CD4-positive, alpha-beta T cell treated with Interferon alpha-2 for 1 hour (primary cell): ENCODE results near the gene GRAMD1B.
A peak's percentile ranks its signal among the peaks of the same experiment; 100 is the strongest.
"Not testable (repeated sequence)": the region's sequence is repeated elsewhere in the genome, so short reads cannot be mapped to it uniquely, and the experiment has no call there.

Experiments
- DNase-seq, 2 donors: peaks; one replicate each; pipeline ENCODE4 v3.0.0-alpha.2; 2020 to 2022

Gene GRAMD1B

DNA sequence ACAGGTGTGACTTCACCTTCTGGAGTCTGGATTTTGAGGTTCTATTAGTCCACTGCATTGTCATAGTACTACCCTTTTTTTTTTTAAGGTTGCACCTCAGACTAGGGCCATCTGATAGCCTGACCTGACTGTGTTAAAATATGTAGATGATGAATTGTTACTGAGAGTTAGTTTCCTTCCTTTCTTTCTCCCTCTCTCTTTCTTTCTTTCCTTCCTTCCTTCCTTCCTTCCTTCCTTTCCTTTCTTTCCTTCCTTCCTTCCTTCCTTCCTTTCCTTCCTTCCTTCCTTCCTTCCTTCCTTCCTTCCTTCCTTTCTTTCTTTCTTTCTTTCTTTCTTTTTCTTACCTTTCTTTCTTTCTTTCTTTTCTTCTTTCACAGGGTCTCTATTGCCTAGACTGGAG, 83.2 kb downstream of the GRAMD1B start:
- not testable (repeated sequence) for DNase-seq

DNA sequence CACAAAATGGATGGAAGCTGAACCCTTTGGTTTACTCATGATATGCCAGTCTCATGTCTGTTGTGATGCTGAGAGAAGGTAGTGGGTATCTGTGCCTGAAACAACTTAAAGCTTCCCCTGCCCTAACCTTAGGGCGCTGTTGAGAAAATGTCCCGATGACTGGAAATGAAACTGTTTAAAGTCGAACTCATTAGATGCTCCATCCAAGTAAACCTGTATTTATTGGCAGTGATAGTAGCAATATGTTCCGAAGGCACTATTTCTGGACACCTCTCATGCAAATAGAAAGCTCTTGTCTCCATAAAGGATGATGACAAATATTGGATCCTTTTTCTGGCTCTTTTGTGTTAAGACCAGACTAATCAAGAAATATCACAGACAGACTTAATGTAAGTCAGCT, 86.2 kb downstream of the GRAMD1B start:
- no peak for DNase-seq

DNA sequence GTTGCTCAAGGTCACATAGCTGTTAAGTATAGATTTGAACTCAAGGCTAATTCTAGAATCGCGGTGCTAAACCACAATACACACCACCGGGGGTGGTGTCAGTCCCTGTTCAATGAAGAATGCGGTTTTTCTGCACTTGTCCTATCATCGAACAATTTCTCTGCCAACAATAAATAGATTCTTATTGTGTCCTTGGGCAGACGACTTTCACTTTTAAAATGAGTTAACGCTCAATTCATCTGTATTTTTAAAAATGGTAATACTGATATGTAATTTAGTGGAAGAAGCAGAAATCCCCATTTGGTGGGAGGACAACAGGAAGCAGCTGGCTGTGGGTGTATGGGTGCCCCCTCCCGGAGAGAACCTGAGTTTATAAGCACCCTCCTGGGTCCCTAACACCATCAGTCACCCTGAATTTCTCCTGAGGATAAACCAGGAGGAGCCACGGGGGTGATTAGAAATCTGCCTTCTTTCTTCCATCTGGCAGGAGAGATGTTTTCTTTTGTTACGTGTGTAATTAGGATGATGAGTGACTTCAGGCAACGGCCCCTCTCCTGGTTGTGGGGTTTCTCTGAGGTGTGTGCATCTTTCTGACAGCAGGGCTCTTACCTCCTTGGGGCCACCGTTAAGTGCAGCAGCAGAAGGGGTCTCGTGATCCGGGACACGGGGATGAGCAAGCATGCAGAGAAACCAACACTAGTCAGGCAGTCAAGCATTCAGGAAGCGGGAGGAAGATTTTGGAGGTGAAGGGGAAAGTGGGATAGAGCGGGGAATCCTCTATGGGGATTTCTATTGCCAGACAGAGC, 87.7 kb downstream of the GRAMD1B start:
- DNase-seq, result peak in 1 of 2 donors; percentile 5

DNA sequence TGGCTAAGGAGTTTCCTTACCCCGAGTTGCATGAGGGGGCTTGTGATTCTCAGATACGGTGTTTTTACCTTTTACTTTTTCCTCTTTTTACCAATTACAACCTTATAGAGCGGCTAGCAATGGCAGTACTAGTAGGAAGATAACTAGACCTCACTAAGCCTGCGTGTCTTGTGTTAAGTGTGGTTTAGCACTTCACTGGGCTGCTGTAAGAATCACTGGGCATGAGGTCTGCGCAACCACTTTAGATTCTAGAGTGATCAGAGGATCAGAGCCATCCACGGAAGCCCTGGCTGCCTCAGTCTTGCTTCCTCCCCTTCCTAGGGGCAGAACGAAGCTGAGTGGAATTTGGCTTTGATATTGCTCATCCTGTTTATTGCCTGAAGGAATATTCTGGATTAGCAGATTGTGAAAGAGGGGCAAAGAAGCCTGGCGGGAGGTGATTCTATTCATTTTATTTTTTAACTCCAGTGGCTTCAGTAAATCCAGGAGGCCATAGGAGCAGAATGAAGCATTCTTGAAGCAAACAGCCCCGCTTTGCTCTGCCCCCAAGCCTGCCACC, 88.5 kb downstream of the GRAMD1B start:
- DNase-seq, result no peak

DNA sequence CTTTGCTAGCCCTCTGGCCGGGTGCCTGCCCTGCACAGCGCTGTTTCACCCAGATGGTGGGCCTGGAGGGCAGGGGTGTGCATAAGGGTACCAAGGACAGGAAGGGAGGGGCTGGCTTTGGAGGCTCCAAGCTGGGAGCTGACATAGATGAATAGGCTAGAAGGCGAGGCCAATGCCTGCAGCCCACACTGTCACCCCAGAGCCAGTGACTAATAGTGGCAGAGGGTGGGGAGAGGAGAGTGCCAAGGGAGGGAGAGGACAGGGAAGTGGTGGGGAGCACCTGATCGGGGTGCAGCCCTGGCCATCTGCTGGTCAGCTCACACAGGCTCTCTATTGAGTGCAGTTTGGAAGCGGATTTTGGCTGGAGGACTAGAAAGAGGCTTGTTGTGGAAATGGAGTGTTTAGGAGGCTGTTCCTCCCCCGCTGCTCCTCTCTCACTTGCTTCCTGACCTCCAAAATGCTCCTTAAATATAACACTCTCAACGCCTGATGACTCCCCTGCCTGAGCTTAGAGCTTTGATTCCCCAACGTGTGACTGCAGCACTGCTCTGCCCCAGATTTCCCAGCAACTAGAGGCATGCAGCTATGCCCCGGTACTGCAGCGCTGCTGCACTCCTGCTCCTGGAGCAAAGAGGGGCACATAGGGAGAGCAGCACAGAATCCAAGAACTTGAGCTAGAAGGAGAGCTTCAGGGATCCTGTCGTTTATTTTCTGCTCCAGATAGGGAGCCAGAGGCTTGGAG, 89.2 kb downstream of the GRAMD1B start:
- no peak for DNase-seq

DNA sequence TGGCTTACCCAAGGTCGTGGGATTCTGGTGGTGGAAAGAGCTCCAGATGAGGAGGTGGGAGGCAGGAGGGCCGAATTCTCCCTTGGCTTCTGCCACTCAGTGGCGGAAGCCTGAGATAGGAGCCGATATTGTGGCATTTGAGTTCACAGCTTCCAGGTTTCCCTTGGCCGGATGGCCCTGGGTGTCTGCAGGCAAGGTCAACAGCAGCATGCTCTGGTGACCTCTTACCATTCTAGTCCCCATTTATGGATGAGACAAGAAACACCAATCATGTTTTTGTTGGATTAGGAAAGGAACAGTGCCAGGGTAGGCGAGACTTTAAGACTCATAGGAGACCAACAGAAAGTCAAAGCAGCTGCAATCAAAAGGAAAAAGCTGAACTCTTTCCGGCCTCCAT, 89.7 kb downstream of the GRAMD1B start:
- DNase-seq, result no peak

DNA sequence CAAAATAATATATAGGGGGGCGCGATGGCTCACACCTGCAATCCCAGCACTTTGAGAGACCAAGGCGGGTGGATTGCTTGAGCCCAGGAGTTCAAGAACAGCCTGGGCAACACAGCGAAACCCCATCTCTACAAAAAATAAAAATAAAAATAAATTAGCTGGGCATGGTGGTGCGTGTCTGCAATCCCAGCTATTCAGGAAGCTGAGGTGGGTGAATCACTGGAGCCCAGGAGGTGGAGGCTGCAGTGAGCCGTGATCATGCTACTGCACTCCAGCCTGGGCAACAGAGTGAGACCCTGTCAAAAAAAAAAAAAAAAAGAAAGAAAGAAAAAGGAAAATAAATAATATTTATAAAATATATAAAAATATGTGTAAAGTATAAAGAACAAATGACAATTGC, 90.4 kb downstream of the GRAMD1B start:
- DNase-seq, result not testable (repeated sequence)

DNA sequence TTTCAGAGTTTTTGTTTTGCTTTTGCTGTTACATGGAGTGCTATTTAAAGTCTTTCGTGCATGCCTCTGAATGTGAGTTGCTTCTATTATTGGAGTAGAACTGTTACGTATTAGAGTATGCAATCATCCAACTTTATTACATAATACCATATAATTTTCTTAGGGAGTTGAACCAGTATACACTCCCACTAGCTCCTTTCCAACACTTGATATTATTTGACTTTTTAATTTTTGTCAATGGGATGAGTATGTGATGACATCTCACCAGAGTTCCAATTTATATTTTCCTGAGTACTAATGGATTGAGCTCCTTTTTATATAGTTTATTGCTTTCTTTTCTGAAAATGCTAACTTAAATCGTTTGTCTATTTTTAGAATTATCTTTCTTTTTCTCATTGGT, 90.9 kb downstream of the GRAMD1B start:
- no peak for DNase-seq

DNA sequence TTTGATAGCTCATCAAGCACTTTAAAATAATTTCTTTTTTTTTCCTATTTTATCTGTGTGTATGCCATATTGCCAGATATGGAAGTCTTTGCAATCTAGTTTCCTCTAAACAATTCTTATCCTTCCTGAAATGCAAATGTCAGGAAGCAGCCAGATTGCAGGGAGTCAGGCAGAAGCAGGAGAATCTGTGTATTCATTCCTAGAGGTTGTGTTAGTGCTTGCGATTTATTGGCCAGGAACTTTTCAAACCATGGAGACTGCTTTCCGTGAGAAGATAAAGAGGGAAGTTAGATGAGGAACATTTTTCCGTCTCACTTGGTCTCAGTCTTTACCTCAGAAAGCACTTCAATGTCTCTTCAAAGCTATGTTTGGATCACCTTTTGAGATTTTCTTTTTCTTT, 91.9 kb downstream of the GRAMD1B start:
- DNase-seq, result no peak

DNA sequence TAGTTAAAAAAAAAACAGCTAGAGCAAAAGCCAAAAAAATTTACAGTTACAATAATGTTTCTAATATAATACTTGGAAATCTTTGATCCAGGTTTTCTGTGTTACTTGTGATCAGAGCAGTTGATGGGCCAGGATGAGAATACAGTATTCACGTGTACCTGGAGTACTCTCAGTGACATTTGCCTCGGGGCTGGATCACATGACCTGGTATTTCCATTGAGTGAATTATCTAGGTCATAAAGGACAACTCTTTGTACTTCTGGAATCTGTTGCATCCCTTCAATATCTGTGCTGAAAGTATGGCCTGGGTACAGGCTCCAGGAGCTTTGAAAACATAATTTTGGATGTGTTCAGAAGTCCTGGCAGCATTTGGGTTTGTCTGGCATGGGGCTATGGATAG, 93.5 kb downstream of the GRAMD1B start:
- DNase-seq, result no peak

DNA sequence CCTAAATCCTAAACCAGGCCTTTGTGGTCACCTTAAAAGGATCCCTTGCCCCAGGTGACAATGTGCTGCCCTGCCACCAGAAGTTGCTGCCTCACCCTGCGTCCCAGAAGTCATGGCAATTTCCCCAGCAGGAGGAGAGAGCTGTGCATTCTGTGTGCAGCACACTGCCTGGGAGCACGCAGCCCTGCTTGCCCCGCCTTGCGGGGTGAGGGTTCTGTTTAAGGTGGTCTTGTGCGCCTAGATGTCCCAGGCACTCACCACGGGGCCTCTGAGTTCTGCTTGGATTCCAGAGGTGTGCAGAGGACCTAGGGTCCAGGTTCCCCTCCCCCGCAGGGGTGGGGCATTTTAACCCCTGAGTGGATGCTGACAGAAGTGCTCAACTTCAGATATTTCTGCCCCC, 95.0 kb downstream of the GRAMD1B start:
- DNase-seq, result no peak

DNA sequence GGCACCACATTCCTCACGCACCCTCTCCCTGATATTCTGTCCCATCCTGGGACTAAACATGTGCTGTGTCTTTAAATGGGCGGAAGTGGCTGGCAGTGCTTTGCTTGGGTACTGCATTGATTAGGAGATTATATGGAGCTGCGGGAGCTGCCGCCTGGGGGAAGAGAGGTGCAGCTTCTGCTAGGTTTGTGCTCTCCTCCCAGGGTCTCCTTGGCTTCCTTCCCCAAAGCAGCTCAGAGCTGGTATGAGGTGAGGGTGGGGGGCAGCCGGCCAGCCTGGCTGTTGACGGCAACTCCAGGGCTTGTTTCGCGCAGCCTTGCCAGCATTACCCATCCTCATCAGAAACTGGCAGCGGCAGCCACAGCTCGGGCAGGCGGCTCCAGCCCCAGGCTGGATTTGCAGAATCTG, 95.4 kb downstream of the GRAMD1B start:
- DNase-seq, result no peak

DNA sequence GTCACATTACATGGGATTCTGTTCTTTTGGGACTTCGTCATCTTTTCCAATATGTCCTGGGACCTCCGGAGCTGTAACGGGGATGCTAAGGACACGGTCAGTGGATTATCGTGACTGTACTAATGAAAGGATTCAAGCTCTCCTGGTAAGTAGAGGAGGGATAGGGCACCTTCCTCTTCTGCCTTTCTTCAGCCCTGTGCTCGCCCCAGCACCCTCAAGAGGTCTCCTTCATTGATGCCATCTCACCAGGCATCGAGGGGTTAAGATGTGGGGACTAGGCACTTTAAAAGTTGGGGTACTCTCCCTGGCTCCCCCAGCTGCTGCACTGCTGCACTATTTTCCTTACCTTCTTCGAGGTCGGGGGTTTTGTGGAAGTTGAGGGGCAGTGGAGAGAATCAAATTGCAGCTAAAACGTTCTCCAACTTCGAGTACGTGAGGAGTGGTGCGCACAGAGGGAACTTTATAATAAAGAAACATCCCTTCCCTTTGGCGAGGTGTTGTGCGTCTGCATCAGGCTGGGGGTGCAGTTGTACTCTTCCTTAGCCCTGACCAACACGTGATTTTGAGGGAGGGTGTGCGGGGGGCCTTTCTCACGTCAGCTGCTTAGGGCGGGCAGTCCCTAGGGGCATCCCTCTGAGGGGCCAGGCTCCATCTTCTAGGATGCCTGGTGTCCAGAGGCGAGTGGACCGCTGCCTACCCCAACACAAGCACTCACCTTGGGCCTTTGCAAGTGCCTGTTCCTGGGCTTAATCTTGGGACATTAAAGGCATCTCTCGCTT, 96.1 kb downstream of the GRAMD1B start:
- no peak for DNase-seq

DNA sequence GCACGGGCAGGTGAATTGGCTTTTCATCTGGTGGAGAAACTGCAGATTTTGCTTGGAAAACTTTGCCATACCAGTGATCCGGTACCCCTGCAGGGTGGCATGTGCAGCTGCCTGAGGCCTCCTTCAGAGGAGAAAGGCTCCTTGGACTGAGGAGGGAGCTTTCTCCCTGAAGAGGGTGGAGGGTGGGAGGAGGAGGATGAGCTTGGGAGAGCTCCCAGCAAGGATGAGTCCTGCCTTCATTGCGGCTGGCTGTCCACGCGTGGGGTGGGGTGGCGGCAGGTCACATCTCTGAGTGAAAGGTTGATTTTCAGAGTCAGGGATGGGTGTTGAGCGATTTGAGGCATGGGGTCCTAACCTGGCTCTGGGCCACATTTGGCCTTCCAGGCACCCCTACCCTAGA, 96.8 kb downstream of the GRAMD1B start:
- DNase-seq, result no peak

DNA sequence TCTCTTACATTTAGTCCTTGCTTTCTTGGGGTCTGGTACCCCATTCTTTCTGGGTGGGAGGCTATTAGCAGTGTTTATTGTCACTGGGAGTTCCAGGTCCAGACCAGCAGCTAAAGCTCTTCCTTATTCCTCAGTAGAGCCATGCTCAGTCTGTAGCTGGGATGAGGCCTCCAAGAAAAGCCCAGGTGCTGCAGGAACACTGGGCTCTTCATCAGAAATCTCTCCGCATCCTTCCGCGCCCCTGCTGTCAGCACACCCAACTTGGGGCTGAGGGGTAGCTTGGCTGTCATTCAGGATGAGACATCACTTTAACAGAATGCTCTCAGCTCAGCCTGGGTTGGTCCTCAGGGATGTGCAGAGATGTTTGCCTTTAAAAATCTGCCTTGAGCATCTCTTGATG, 97.5 kb downstream of the GRAMD1B start:
- no peak for DNase-seq

DNA sequence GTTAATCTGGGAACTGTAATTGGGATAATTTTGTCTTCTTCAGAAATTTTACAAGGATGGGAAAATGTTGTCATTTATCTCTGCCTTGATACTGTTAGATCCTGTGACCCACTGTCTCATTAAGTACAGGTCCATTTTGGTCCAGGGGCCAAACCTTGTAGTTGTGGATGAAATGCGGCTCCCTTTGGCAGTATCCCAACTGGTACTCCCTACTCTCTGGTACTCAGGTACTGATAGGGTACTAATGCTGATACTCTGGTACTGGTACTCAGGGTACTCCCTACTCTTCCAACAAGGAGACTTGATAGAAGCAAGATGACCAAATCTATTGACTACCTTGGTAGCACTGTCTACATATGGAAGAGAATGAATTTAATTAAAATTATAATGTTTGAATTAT, 97.9 kb downstream of the GRAMD1B start:
- no peak for DNase-seq

DNA sequence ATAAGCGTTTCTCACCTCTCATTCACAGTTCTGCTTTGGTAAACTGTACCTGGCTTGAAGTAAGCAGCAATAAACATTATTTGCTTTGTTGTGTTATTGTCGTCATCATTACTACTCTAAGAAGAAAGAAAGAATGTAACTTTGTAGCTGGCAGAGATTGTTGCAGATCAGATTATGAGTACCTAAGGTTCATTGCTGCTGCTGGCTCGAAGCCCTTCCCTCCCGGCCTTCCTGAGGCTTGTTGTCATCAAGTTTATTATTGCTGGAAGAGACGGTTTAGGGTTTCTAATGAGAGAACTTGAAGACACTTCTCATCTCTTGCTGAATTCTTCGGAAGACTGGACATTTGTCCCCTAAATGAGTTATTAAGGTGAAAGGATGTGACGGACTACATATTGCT, 101.3 kb downstream of the GRAMD1B start:
- no peak for DNase-seq

DNA sequence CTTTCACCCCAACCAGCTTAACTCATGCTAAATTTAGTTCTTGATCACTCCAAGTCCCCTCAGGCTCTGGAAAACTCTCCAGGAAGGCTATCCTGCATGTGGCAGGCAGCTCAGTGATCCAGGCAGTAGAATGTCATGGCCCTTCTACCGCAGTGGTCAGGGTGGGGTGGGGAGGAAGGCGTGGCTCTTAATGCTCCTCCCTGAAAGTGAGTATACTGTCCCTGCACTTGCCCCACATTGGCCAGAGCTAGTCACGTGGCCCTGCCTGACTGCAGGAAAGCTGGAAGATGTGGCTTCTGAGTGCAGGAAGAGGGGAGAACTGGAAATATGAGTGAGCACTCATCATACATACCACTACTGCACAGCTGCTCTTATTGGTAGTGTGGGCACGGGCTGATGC, 102.1 kb downstream of the GRAMD1B start:
- no peak for DNase-seq

DNA sequence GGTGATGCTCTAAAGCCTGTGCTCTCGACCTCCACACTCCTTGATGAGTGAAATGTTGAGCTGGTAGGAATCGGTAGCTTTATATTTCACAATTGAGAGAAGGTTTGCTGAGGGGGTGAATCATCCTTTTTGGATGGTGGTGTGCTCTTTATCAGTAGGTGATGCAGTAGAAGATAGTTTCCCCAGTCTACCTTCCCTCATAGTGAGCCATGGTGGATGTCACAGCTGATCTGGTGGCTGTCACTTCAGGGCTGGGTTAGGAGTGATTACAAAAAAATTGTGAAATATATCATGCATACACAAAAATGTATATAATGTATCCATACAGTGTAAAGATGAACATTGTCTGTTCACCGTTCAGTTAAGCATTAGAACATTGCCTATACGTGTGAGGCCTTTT, 105.3 kb downstream of the GRAMD1B start:
- DNase-seq, result no peak

DNA sequence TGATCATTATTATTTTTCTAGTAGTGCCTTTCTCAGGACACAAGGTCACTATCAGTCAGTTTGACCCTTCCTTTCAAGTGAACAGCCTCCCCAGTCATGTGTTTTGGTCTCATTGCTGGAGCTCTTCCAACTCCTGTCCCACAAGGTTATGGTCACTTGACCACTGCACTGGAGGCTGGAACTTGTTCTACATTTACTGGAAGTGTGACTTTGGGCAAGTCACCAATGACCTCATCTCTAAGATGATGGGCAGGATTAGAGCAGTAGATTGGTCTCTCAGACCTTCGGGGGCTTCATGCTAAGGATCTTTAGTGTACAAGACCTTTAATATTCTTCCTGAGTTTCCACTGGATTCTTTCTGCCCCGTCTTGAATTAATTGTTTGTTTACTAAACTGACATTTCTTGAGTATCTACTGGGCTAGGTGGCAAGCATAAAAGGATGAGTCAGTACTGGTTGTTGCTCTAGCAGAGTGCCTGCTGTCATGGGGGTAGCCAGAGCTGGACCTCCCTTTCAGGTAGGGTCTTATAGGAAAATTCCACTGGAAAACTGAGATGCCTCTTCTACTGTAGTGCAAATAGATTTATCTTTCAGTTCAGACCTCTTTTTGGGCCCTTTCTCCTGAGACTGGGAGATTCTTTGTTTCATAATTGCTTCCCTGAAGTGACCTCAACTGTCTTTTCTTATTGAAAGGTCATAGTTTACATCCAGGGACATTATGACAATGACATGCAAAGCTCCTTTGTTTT, 106.8 kb downstream of the GRAMD1B start:
- no peak for DNase-seq

DNA sequence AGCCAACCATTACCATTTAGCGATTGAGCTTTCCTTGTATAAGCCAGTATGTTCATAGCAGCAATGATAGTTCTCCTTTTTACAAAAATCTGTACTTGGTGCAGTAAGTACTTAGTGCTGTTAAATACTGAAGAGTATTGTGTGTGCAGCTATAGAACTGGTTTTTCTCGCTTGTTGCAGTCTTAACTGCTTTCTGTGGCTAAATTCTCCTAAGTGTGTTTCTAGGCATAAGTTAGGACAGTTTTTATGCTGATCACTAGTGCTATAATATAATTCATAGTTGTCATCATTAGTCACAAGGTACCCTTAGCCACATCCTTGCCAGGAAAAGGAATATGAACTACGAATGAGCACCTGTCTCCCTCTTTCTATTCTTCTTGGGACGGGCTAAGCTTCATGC, 107.7 kb downstream of the GRAMD1B start:
- no peak for DNase-seq

DNA sequence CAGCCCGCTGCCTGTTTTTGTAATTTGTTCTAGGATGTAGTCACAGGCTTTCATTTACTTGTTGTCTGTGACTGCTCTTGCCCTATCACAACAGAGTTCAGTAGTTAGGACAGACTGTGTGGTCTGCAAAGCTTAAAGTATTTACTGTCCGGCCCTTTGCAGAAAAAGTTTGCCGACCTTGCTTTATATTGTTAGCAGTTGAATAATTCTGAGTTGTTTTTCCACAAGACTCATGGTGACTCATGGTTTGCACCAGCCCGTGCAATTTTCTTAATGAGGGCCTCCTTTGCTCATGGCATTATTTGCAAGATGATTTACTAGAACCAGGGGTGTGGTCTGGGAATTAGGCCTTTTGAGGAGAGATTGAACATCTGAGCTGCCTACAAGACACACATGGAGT, 113.7 kb downstream of the GRAMD1B start:
- DNase-seq, result no peak
